Adrenal gland (tissue), 5 donors: Measurements from ENCODE around the gene RBM12.

Experiments
- POLR2A ChIP-seq, 2 donors: fragments of 450-650 bp; IDR thresholded peaks; one replicate each; pipeline ENCODE4 v1.6.1; 2017; ENCODE audit warnings: antibody characterized with exemption in 2 of 2, mild to moderate bottlenecking in 2 of 2, moderate library complexity in 1 of 2
- TF ChIP-seq, protein P1 (sequence below), 6 experiments: fragments of 450-650 bp in 4 of 6; fragments of 200-600 bp in 2 of 6; sonication (generic) in 1 of 6; IDR thresholded peaks; 1 replicate in 5 of 6; 2 replicates in 1 of 6; pipeline versions ENCODE4 v1.5.1 to v1.8.0; 2016 to 2021; ENCODE audit warnings: antibody characterized with exemption in 6 of 6, mild to moderate bottlenecking in 2 of 6, moderate library complexity in 1 of 6
- donor health status: DM: no; HTN: no; CAD: no.

DNA sequence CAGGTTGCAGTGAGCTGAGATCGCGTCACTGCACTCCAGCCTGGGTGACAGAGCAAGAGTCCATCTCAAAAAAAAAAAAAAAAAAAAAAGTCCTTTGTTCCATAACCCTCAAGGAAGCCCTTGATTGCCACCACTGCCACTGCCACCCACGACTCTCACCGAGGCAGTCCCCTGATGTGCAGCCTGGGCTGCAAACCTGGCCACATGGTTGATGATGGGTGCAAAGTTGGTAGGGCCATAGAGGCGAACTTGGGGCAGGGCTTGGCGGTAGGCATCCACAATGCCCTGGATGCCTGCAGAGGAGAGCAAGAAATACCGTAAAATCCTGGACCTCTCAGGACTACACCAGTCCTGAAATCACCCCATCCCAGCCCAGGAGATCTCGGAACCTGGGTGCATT lies 37.6 kb downstream of the RBM12 start:
- TF ChIP-seq, protein P1, sequence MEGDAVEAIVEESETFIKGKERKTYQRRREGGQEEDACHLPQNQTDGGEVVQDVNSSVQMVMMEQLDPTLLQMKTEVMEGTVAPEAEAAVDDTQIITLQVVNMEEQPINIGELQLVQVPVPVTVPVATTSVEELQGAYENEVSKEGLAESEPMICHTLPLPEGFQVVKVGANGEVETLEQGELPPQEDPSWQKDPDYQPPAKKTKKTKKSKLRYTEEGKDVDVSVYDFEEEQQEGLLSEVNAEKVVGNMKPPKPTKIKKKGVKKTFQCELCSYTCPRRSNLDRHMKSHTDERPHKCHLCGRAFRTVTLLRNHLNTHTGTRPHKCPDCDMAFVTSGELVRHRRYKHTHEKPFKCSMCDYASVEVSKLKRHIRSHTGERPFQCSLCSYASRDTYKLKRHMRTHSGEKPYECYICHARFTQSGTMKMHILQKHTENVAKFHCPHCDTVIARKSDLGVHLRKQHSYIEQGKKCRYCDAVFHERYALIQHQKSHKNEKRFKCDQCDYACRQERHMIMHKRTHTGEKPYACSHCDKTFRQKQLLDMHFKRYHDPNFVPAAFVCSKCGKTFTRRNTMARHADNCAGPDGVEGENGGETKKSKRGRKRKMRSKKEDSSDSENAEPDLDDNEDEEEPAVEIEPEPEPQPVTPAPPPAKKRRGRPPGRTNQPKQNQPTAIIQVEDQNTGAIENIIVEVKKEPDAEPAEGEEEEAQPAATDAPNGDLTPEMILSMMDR (IDR thresholded peaks at IDR 0.05): no peak
- no peak for TF ChIP-seq POLR2A (IDR thresholded peaks at IDR 0.05)
